ENCODE results near the gene CRACR2A.

CRACR2A gene

GRCh38 chr12:3646561-3647241, 106.2 kb downstream of the CRACR2A start:
- no peak for DNase-seq

GRCh38 chr12:3645091-3645490, 107.8 kb downstream of the CRACR2A start:
- no peak for DNase-seq

GRCh38 chr12:3644104-3644503, 108.8 kb downstream of the CRACR2A start:
- DNase-seq = no peak

GRCh38 chr12:3641428-3642018, 111.4 kb downstream of the CRACR2A start:
- peak; percentile 79 for DNase-seq

- peak; percentile 14 for DNase-seq
Measured at GRCh38 chr12:3636328-3636727, 116.6 kb downstream of the CRACR2A start.

- DNase-seq = no peak
Measured at GRCh38 chr12:3634348-3634747, 118.6 kb downstream of the CRACR2A start.

GRCh38 chr12:3633396-3633795, 119.5 kb downstream of the CRACR2A start:
- no peak for DNase-seq

GRCh38 chr12:3632754-3633153, 120.2 kb downstream of the CRACR2A start:
- no peak for DNase-seq

- DNase-seq = no peak
Measured at GRCh38 chr12:3632256-3632655, 120.7 kb downstream of the CRACR2A start.

GRCh38 chr12:3631759-3632158, 121.2 kb downstream of the CRACR2A start:
- no peak for DNase-seq

- DNase-seq = no peak
Measured at GRCh38 chr12:3631272-3631637, 121.7 kb downstream of the CRACR2A start.

- DNase-seq = no peak
Measured at GRCh38 chr12:3630621-3631271, 122.2 kb downstream of the CRACR2A start.

- DNase-seq = no peak
Measured at GRCh38 chr12:3630111-3630510, 122.8 kb downstream of the CRACR2A start.

GRCh38 chr12:3629057-3629830, 123.7 kb downstream of the CRACR2A start:
- DNase-seq = no peak

- DNase-seq = no peak
Measured at GRCh38 chr12:3628629-3629028, 124.3 kb downstream of the CRACR2A start.

GRCh38 chr12:3627336-3627735, 125.6 kb downstream of the CRACR2A start:
- no peak for DNase-seq

GRCh38 chr12:3624273-3624672, 128.6 kb downstream of the CRACR2A start:
- no peak for DNase-seq

- no peak for DNase-seq
Measured at GRCh38 chr12:3622822-3623690, 129.9 kb downstream of the CRACR2A start.

GRCh38 chr12:3622021-3622821, 130.7 kb downstream of the CRACR2A start:
- DNase-seq = no peak

GRCh38 chr12:3620856-3621255, 132.1 kb downstream of the CRACR2A start:
- DNase-seq = no peak

GRCh38 chr12:3617565-3617964, 135.3 kb downstream of the CRACR2A start:
- no peak for DNase-seq
